GM21529 (cell line): ENCODE data around the gene EVI5L.
"Not testable (repeated sequence)": the region's sequence is repeated elsewhere in the genome, so short reads cannot be mapped to it uniquely, and the experiment has no call there.

Source experiments
- ATAC-seq: cut with Tn5 transposase; IDR thresholded peaks from one replicate; pipeline ENCODE4 v1.9.1; 2021; ENCODE audit not compliant: unreplicated experiment

Gene EVI5L

DNA sequence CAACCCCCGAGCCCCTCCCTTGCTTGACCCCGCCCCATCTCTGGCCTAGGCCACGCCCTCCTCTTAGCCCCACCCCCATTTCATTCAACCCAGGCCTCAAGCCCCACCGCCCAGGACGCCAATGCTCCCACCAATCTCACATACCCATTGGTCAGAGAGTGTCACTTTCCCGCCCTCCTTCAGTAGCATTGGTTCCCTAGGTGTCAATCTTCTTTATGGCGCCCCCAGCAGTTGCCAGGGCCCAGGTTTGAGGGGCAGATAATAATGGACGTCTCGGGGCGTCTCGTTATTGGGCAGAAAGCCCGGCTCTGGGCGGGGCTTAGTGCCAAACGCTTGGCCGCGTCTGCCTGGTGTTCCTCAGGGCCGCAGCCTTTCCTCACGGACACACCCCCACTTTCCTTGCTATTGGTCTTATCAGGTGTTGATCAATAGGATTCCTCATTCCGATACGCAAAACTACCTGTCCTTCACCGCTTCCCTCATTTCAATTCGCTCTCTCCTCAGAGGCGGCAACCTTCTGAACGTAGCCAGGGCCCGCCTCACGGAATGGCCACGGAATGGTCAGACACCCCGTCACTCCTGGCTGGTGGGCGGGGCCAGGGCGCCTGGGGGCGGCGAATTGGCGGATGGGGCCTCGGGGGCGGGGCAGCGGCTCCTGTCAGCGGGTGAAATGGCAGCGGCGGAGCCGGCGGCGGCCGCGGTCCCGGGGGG is at the start of gene EVI5L:
Gene EVI5L (plus strand): TSS at position 658 of the 711 bp plus-strand sequence. CDS start 16,325 bp downstream, outside the sequence.
- ATAC-seq, result peak; percentile 91

DNA sequence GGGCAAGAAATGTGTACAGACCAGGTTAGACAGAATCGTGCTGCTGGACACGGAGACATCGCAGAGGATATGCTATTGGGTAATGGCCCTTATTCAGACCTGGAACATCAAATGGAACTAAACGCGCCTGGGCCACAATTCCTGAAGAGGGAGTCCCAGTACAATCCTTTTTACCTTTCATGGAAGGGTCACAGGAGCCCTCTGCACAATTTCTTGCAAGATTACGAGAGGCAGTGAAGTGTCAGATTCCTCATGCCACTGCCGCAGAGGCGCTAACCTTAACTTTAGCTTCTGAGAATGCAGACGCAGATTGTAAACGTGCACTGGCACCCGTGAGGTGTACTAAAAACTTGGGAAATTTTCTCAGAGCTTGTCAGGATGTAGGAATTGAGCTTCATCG is 48.9 kb upstream of the EVI5L start:
- ATAC-seq, result no peak

DNA sequence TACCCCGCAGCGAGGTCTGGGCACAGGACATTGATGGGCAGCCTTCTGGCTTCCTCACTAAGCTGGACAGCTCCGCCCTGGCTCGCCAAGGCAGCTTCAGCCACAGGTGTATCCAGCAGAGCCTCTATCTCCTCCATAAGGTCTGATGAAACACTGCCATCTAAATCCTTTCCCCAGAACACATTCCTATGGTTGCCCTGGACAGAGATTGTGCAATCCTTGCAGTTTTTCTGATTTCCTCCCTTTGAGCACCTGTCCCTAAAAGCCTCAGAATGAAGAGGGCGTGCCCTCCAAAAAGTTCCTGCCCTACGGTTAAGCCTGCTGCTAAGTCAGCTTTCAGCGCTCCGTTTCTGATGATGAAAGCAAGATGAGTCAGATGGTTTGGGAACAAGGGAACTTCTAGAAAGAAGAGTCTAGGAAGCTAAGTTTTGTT is 46.0 kb upstream of the EVI5L start:
- ATAC-seq, result no peak

DNA sequence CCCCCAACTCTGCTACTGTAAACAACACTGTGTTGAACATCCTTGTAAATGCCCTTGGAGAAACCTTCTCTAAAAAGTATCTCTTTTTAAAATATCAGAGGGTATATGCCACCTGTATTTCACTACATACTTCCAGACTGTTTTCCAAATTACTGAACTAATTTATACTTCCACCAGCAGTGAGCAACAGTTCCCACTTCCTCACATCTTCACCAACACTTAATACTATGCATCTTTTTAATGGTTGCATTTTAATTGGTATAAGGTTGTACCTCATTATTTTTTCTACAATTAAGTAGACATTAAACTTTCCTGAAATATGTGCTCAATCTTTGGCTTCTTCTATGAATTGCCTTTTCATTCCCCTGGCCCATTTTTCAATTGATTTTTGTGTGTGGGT is 45.2 kb upstream of the EVI5L start:
- ATAC-seq, result no peak

DNA sequence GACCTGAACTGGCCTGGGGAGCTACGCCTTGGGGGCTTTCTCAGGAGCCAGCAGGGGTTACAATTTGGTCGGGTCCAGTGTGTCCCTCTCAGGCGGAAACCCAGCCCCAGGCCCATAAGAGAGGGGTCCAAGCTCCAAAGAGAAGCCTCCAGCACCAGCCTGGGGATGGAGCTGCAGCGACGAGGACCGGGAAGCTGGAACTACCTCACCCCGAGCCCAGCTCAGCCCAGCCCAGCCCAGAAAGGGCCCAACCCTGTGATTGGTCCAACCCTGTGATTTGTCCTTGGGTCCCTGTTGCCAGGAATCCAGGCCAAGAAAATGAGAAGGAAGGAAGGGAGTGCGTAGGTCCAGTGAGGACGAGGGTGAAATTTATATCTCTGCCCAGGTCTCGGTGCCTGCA is 42.9 kb upstream of the EVI5L start:
- ATAC-seq, result no peak

- ATAC-seq, result no peak
Observed at GRCh38 chr19:7787602-7788177, 42.3 kb upstream of the EVI5L start.

GRCh38 chr19:7788178-7788932 is 41.7 kb upstream of the EVI5L start:
- ATAC-seq, result no peak

- no peak for ATAC-seq
Observed at GRCh38 chr19:7788933-7789323, 41.1 kb upstream of the EVI5L start.

DNA sequence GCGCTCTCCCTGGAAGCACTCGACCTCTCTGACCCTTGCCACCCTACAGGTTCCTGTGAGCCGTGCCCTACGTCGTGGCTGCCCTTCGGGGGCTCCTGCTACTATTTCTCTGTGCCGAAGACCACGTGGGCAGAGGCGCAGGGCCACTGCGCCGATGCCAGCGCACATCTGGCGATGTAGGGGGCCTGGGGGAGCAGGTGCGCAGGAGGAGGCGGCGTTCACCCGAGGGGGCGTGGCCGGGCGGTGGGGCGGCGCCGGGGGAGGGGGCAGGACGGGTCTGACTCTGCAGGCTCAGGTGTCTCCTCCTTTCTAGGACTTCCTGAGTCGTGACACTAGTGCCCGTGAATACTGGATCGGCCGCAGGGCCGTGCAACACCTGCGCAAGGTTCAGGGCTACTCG is 40.6 kb upstream of the EVI5L start:
- no peak for ATAC-seq

- ATAC-seq, result no peak
Observed at GRCh38 chr19:7790416-7790815, 39.6 kb upstream of the EVI5L start.

DNA sequence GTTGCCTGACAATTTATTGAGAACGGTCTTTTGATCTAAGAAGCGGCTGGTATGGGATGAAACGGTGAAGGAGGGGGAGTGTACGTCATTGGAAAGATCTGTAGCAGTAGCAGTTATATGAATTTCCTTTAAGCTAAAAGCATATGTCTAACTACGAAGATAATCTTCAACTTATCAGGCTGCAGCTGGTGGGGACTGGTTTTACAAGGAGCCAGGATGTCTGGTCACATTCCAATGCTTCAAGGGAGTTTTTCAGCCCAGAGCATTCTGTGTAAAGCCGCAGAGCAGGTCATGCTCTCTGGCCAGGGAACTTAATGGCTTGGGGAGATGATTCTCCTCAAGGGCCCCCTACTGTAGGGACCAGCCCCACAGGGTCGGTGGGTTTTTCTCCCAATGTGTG is 37.7 kb upstream of the EVI5L start:
- no peak for ATAC-seq

DNA sequence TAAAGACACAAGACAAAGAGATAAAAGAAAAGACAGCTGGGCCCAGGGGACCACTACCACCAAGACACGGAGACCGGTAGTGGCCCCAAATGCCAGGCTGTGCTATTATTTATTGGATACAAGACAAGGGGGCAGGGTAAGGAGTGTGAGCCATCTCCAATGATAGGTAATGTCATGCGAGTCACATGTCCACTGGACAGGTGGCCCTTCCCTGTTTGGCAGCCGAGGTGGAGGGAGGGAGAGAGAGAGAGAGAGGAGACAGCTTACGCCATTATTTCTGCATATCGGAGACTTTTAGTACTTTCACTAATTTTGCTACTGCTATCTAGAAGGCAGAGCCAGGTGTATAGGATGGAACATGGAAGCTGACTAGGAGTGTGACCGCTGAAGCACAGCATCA is 37.3 kb upstream of the EVI5L start:
- ATAC-seq, result not testable (repeated sequence)

DNA sequence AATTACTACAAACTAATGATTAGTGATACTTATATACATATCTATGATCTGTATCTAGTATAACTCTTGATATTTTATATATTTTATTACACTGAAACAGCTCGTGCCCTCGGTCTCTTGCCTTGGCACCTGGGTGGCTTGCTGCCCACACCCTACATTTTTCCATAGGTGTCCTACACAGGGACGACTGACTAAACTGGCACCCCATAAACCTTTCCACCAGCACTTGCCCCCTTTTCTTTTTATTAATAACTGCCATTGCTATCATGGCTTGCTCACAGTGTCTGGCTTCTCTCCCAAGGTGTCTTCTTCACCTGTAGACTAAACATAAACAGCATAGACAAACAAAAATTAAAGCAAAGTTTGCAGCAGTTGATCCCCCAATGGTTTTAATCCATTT is 36.5 kb upstream of the EVI5L start:
- no peak for ATAC-seq

- ATAC-seq, result no peak
Observed at GRCh38 chr19:7795555-7796161, 34.4 kb upstream of the EVI5L start.

GRCh38 chr19:7799640-7800355 is 30.2 kb upstream of the EVI5L start:
- ATAC-seq, result no peak

- ATAC-seq, result no peak
Observed at GRCh38 chr19:7801020-7801570, 28.9 kb upstream of the EVI5L start.

GRCh38 chr19:7806234-7806633 is 23.8 kb upstream of the EVI5L start:
- no peak for ATAC-seq

- no peak for ATAC-seq
Observed at GRCh38 chr19:7806876-7807275, 23.1 kb upstream of the EVI5L start.

GRCh38 chr19:7808108-7808507 is 21.9 kb upstream of the EVI5L start:
- no peak for ATAC-seq

GRCh38 chr19:7811989-7812388 is 18.0 kb upstream of the EVI5L start:
- ATAC-seq, result no peak

GRCh38 chr19:7815325-7815724 is 14.7 kb upstream of the EVI5L start:
- no peak for ATAC-seq
